DOHH2 (cell line): ENCODE data around the gene ST3GAL3.

Source experiments
- CTCF ChIP-seq: fragments of 200-600 bp; sonication (generic); IDR thresholded peaks from one replicate; pipeline ENCODE4 v1.5.1; 2014; ENCODE audit warnings: antibody characterized with exemption, mild to moderate bottlenecking, low read depth, low read length; ENCODE audit not compliant: poor library complexity, severe bottlenecking
- EZH2phosphoT487 ChIP-seq: fragments of 200-600 bp; sonication (generic); IDR thresholded peaks from 2 replicates; pipeline ENCODE4 v1.6.1; 2017; ENCODE audit warnings: borderline replicate concordance, mild to moderate bottlenecking, antibody characterized with exemption, low read length, moderate library complexity, mixed read lengths

- TF ChIP-seq CTCF, result no peak
- TF ChIP-seq EZH2phosphoT487, result no peak
Measured at GRCh38 chr1:43979261-43979527, 271.9 kb downstream of the ST3GAL3 start.
